Panc1 (cell line): ENCODE results near the gene PRPS1L1. TPM values are rescaled to one million over a fixed set of nuclear protein-coding genes. Genes with fewer than 3 reads are reported as not detected.

ENCODE experiments used
- ATAC-seq: fragments of 200-7000 bp; cut with Tn5 transposase; 2 replicates; pipeline ENCODE4 v1.9.1; 2020; ENCODE audit warnings: mild to moderate bottlenecking, moderate library complexity
- BruUV-seq: library from RNA; stranded (reverse); fragments of 400-500 nt; replicated peaks from 2 replicates; lab custom pipeline; 2021; lab: Mats Ljungman, UMichigan
- CTCF ChIA-PET: fragments of 300-600 bp; sonication (Branson Sonifier 250); formaldehyde crosslinking; loops from one replicate; lab custom pipeline; 2022; ENCODE audit warnings: antibody characterized with exemption; lab: Charles Lee
- POLR2A ChIA-PET: fragments of 300-600 bp; sonication (Branson Sonifier 250); formaldehyde crosslinking; loops from one replicate; lab custom pipeline; 2022; ENCODE audit warnings: antibody characterized with exemption; lab: Charles Lee
- DNase-seq: peaks from one replicate; pipeline ENCODE4 v3.0.0-alpha.2; 2010; ENCODE audit warnings: low read depth, low spot score
- H3K27ac ChIP-seq: 2 replicates; pipeline ENCODE4 v1.5.1; 2011; ENCODE audit warnings: mild to moderate bottlenecking, low read length, inconsistent platforms
- H3K27me3 ChIP-seq: fragments of 200-500 bp; sonication (Bioruptor generic); 2 replicates; pipeline ENCODE4 v1.6.0; 2014; ENCODE audit warnings: low read length, inconsistent platforms; ENCODE audit not compliant: control insufficient read depth, insufficient read depth
- H3K36me3 ChIP-seq: fragments of 200-500 bp; sonication (Bioruptor generic); 2 replicates; pipeline ENCODE4 v1.5.1; 2014; ENCODE audit warnings: inconsistent platforms, mild to moderate bottlenecking, low read length, moderate library complexity; ENCODE audit not compliant: control insufficient read depth, insufficient read depth
- H3K4me1 ChIP-seq: 2 replicates; pipeline ENCODE4 v1.5.1; 2011; ENCODE audit warnings: inconsistent platforms, mild to moderate bottlenecking, low read length, moderate library complexity; ENCODE audit not compliant: control insufficient read depth, insufficient read depth
- H3K4me3 ChIP-seq, 2 experiments: 2 replicates each; pipeline ENCODE4 v1.5.1; 2011 to 2012; ENCODE audit warnings: low read depth in 2 of 2, low read length in 2 of 2, mild to moderate bottlenecking in 2 of 2, inconsistent platforms in 1 of 2, moderate library complexity in 1 of 2
- H3K9me3 ChIP-seq: fragments of 200-500 bp; sonication (Bioruptor generic); 2 replicates; pipeline ENCODE4 v1.5.1; 2014; ENCODE audit warnings: low read depth, mild to moderate bottlenecking, inconsistent platforms, low read length, moderate library complexity; ENCODE audit not compliant: control insufficient read depth, insufficient read depth
- CTCF ChIP-seq: fragments of 450-650 bp; IDR thresholded peaks from 2 replicates; pipeline ENCODE4 v1.5.1; 2017; ENCODE audit warnings: mild to moderate bottlenecking
- POLR2AphosphoS5 ChIP-seq: IDR thresholded peaks from 2 replicates; pipeline ENCODE4 v1.6.1; 2012; ENCODE audit warnings: mild to moderate bottlenecking, low read depth, low read length, moderate library complexity
- REST ChIP-seq, 2 experiments: IDR thresholded peaks; 2 replicates each; pipeline ENCODE4 v1.6.1; 2011 to 2012; ENCODE audit warnings: low read depth in 2 of 2, control low read depth in 1 of 2, low read length in 1 of 2, mild to moderate bottlenecking in 1 of 2, moderate library complexity in 1 of 2; ENCODE audit not compliant: insufficient read depth in 1 of 2
- SIN3A ChIP-seq: IDR thresholded peaks from 2 replicates; pipeline ENCODE4 v1.6.1; 2012; ENCODE audit warnings: low read depth, mild to moderate bottlenecking, low read length, moderate library complexity, borderline replicate concordance; ENCODE audit not compliant: insufficient read depth
- TCF7L2 ChIP-seq: IDR thresholded peaks from 2 replicates; pipeline ENCODE4 v1.6.1; 2011; ENCODE audit warnings: mild to moderate bottlenecking, low read depth, low read length, inconsistent platforms
- in situ Hi-C: cut with HindIII; loops from 2 replicates; pipeline ENCODE4 v1.10.0; 2016; ENCODE audit warnings: low sequenced_read_pairs, low pct_unique_long_range_greater_than_20kb
- intact Hi-C: fragments of 100-400 bp; cut with micrococcal nuclease; formaldehyde crosslinking; loops from one replicate; pipeline ENCODE4 v1.10.0; 2022; ENCODE audit not compliant: unreplicated experiment
- total RNA-seq: library from RNA; stranded (reverse); gene quantifications from one replicate; pipeline ENCODE4 v1.2.1, GENCODE V29; 2021; ENCODE audit not compliant: unreplicated experiment

PRPS1L1 gene
- total RNA-seq, 1 experiment from 2014 or later: not detected

GRCh38 chr7:18053941-18054340, 26.3 kb upstream of the PRPS1L1 start:
- H3K9me3 ChIP-seq: no peaks in the 10 kb centered on the region
- DNase-seq: no peak
- H3K4me3 ChIP-seq: no peak overlapping the region
- in situ Hi-C loops: no loop called here
- peaks cover 2% of the 10 kb centered on the region; the same call in 1 of the 2 replicates for H3K27me3 ChIP-seq
- TF ChIP-seq CTCF (no peak), POLR2AphosphoS5 (no peak), SIN3A (no peak), REST (IDR thresholded peaks at IDR 0.05; ENCODE audit: insufficient read depth in 1 of 2, low read depth in 2 of 2, low read length in 1 of 2) (no peak), TCF7L2 (no peak)
- no peaks in the 10 kb centered on the region for H3K36me3 ChIP-seq
- BruUV-seq: no TSS peak
- intact Hi-C loops: no loop called here
- no peak overlapping the region for H3K27ac ChIP-seq
- no peak for ATAC-seq
- CTCF ChIA-PET: interaction anchor here (0.7 kb wide), 1 partner anchor 23 kb away, joined by 7 read pairs; no protein-coding TSS in a partner anchor
- POLR2A ChIA-PET: no interaction called here
- H3K4me1 ChIP-seq: no peaks in the 10 kb centered on the region

- intact Hi-C loops (no loop called here), in situ Hi-C loops (no loop called here)
- no peak for TF ChIP-seq TCF7L2
- no peak for TF ChIP-seq POLR2AphosphoS5
- TF ChIP-seq SIN3A: no peak
- no peak for TF ChIP-seq REST (IDR thresholded peaks at IDR 0.05; ENCODE audit: insufficient read depth in 1 of 2, low read depth in 2 of 2, low read length in 1 of 2)
- TF ChIP-seq CTCF: no peak
- peaks cover 2% of the 10 kb centered on the region; the same call in 1 of the 2 replicates for H3K27me3 ChIP-seq
- H3K36me3 ChIP-seq: no peaks in the 10 kb centered on the region
- H3K27ac ChIP-seq: no peak overlapping the region
- POLR2A ChIA-PET: no interaction called here
- no peak for DNase-seq
- BruUV-seq: no TSS peak
- CTCF ChIA-PET: no interaction called here
- no peaks in the 10 kb centered on the region for H3K9me3 ChIP-seq
- H3K4me3 ChIP-seq: no peak overlapping the region
- no peak for ATAC-seq
- H3K4me1 ChIP-seq: no peaks in the 10 kb centered on the region
Measured at GRCh38 chr7:18053177-18053928, 25.7 kb upstream of the PRPS1L1 start.
